BLaER1 treated with 17β-estradiol and CSF1 and Interleukin-3, amounts not matched to agents 10 nM and 100 nM (cell line): ENCODE results near the gene CALHM5.
A peak's percentile ranks its signal among the peaks of the same experiment; 100 is the strongest.

ENCODE experiments used
- H3K27ac ChIP-seq, 11 experiments: shearing (Covaris generic); formaldehyde crosslinking; 2 replicates each; pipeline ENCODE4 v1.8.1; 2022
- H3K27me3 ChIP-seq, 11 experiments: shearing (Covaris generic); formaldehyde crosslinking; 2 replicates each; pipeline ENCODE4 v1.8.1; 2022
- H3K36me3 ChIP-seq, 11 experiments: shearing (Covaris generic); formaldehyde crosslinking; 2 replicates each; pipeline ENCODE4 v1.8.1; 2022
- H3K4me1 ChIP-seq, 10 experiments: shearing (Covaris generic); formaldehyde crosslinking; 2 replicates each; pipeline ENCODE4 v1.8.1; 2022
- H3K4me2 ChIP-seq, 11 experiments: shearing (Covaris generic); formaldehyde crosslinking; 2 replicates each; pipeline ENCODE4 v1.8.1; 2022
- H3K4me3 ChIP-seq, 10 experiments: shearing (Covaris generic); formaldehyde crosslinking; 2 replicates each; pipeline ENCODE4 v1.8.1; 2022
- H3K9ac ChIP-seq, 11 experiments: shearing (Covaris generic); formaldehyde crosslinking; 2 replicates each; pipeline ENCODE4 v1.8.1; 2022
- H3K9me3 ChIP-seq, 11 experiments: shearing (Covaris generic); formaldehyde crosslinking; replicated peaks in 1 of 11; 2 replicates each; pipeline ENCODE4 v1.8.1; 2022
- H4K20me1 ChIP-seq, 11 experiments: shearing (Covaris generic); formaldehyde crosslinking; 2 replicates each; pipeline ENCODE4 v1.8.1; 2022
- Cebpa-rat ChIP-seq, 11 experiments: shearing (Covaris generic); IDR thresholded peaks; 2 replicates each; pipeline ENCODE4 v1.8.1; 2022

The CALHM5 gene

GRCh38 chr6:116471531-116471930 is 39.9 kb upstream of the CALHM5 start:
- Histone ChIP-seq H3K27me3 (no peaks in the 10 kb centered on the region), H3K4me3 (no peak overlapping the region), H3K9me3 (0 out of 22 replicates have a peak, but pooled peaks cover 0 to 6% (median 0%) of the 10 kb centered on the region in 11 experiments), H3K4me1 (peaks cover 18 to 57% (median 28%) of the 10 kb centered on the region in 10 experiments), H3K36me3 (no peaks in the 10 kb centered on the region), H4K20me1 (no peaks in the 10 kb centered on the region), H3K4me2 (peak overlapping the region in 3 of 11 experiments; percentile 22 to 49 (median 43); a peak in 5 of 22 replicates), H3K9ac (no peak overlapping the region), H3K27ac (no peak overlapping the region)
- no peak for TF ChIP-seq Cebpa-rat (IDR thresholded peaks at IDR 0.05)

GRCh38 chr6:116472706-116473105 is 38.7 kb upstream of the CALHM5 start:
- TF ChIP-seq Cebpa-rat (IDR thresholded peaks at IDR 0.05): no peak
- no peak overlapping the region for H3K4me2 ChIP-seq
- no peaks in the 10 kb centered on the region for H4K20me1 ChIP-seq
- no peaks in the 10 kb centered on the region for H3K36me3 ChIP-seq
- peaks cover 0 to 16% (median 5%) of the 10 kb centered on the region in 11 experiments; a peak in 9 of 22 replicates for H3K9me3 ChIP-seq
- no peak overlapping the region for H3K27ac ChIP-seq
- H3K27me3 ChIP-seq: no peaks in the 10 kb centered on the region
- no peak overlapping the region for H3K4me3 ChIP-seq
- no peak overlapping the region for H3K9ac ChIP-seq
- peaks cover 21 to 53% (median 31%) of the 10 kb centered on the region in 10 experiments for H3K4me1 ChIP-seq

GRCh38 chr6:116475141-116475540 is 36.3 kb upstream of the CALHM5 start:
- Histone ChIP-seq H4K20me1 (no peaks in the 10 kb centered on the region), H3K4me1 (peaks cover 21 to 50% (median 31%) of the 10 kb centered on the region in 10 experiments), H3K9ac (peak overlapping the region in 10 of 11 experiments; percentile 50 to 75 (median 64); a peak in 15 of 22 replicates), H3K9me3 (peaks cover 0 to 21% (median 5%) of the 10 kb centered on the region in 11 experiments; a peak in 9 of 22 replicates), H3K4me3 (peak overlapping the region in 1 of 10 experiments; percentile 12; a peak in 1 of 20 replicates), H3K36me3 (no peaks in the 10 kb centered on the region), H3K27ac (peak overlapping the region; percentile 68 to 94 (median 84); a peak in 21 of 22 replicates), H3K27me3 (no peaks in the 10 kb centered on the region), H3K4me2 (peak overlapping the region; percentile 44 to 85 (median 62))
- no peak for TF ChIP-seq Cebpa-rat (IDR thresholded peaks at IDR 0.05)

- Histone ChIP-seq H3K4me3 (0 out of 20 replicates have a peak overlapping the region, but pooled peaks of 1 of the 10 experiments have one; percentile 12), H3K4me2 (peak overlapping the region; percentile 44 to 85 (median 62))
Measured at GRCh38 chr6:116476002-116476678, 35.3 kb upstream of the CALHM5 start.

DNA sequence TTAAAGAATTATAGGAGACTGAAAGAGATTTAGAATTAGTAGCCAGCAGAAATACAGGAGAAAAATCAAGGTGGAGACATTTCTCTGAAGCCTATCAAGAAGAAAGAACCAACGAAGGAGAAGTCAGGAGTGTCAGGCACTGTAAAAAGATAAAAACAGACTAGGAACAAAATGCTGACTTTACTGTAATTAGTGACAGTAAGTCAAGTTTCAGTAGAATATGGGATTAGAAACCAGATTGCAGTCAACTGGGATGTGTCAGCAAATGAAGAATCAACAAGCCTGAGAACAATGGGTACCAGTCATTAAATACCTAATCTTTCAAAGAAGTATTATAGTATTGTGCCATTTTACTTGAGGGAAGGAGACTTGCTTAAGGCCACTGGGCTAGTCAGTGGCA is 28.7 kb upstream of the CALHM5 start:
- no peaks in the 10 kb centered on the region for H3K27me3 ChIP-seq
- no peak overlapping the region for H3K9ac ChIP-seq
- H3K4me3 ChIP-seq: no peak overlapping the region
- TF ChIP-seq Cebpa-rat (IDR thresholded peaks at IDR 0.05): no peak
- no peak overlapping the region for H3K27ac ChIP-seq
- peaks cover 0 to 11% (median 0%) of the 10 kb centered on the region in 11 experiments; a peak in 5 of 22 replicates for H3K9me3 ChIP-seq
- H3K4me1 ChIP-seq: peaks cover 0 to 10% (median 0%) of the 10 kb centered on the region in 10 experiments; a peak in 3 of 20 replicates
- H3K36me3 ChIP-seq: no peaks in the 10 kb centered on the region
- no peaks in the 10 kb centered on the region for H4K20me1 ChIP-seq
- peak overlapping the region in 2 of 11 experiments; percentile 39 to 60; a peak in 3 of 22 replicates for H3K4me2 ChIP-seq

More at GRCh38 chr6:116476002-116476678, 35.3 kb upstream of the CALHM5 start:
- Histone ChIP-seq H3K9ac (peak overlapping the region in 10 of 11 experiments; percentile 50 to 75 (median 64); a peak in 17 of 22 replicates), H3K27me3 (no peaks in the 10 kb centered on the region), H4K20me1 (no peaks in the 10 kb centered on the region), H3K4me1 (peaks cover 21 to 45% (median 31%) of the 10 kb centered on the region in 10 experiments), H3K9me3 (peaks cover 0 to 21% (median 5%) of the 10 kb centered on the region in 11 experiments; a peak in 9 of 22 replicates), H3K36me3 (no peaks in the 10 kb centered on the region), H3K27ac (peak overlapping the region; percentile 68 to 94 (median 84); a peak in 21 of 22 replicates)
- TF ChIP-seq Cebpa-rat (IDR thresholded peaks at IDR 0.05): peak in 6 of 11 experiments; percentile 21 to 79 (median 64); a peak in 8 of 22 replicates

GRCh38 chr6:116483616-116484015 is 27.8 kb upstream of the CALHM5 start:
- Histone ChIP-seq H3K9ac (no peak overlapping the region), H3K27ac (no peak overlapping the region)

DNA sequence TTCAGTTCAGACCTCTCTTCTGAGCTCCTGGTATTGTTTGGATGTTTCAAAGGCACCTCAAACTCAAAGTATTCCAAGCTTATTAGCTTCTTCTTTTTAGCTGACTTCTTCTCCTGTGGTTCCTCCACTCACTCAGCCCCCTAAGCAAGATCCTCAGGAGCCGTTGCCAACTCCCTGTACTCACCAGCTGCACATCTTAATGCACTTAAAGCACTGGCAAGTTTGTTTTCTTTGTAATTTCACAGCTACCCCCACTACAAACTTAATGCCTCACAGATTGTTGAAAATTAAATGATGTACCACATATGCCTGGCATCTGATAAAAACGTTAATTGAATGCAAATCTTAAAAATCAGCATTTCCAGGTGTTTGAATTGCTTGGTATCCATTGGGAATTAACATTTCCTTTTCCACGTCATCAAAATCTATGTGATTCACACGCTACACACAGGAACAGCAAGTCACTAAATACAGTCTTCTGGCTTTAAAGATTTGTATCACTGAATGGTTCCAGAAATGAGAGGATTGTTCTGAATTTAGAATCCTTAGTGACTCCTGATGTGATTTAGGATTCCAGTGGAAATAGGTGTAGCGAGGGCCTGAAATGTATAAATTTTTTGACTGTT is 25.8 kb upstream of the CALHM5 start:
- H4K20me1 ChIP-seq: no peaks in the 10 kb centered on the region
- peaks cover 0 to 13% (median 0%) of the 10 kb centered on the region in 11 experiments; a peak in 2 of 22 replicates for H3K9me3 ChIP-seq
- H3K4me1 ChIP-seq: peaks cover 0 to 10% (median 0%) of the 10 kb centered on the region in 10 experiments; a peak in 3 of 20 replicates
- no peak overlapping the region for H3K4me2 ChIP-seq
- H3K27ac ChIP-seq: no peak overlapping the region
- H3K4me3 ChIP-seq: no peak overlapping the region
- TF ChIP-seq Cebpa-rat (IDR thresholded peaks at IDR 0.05): no peak
- no peak overlapping the region for H3K9ac ChIP-seq
- no peaks in the 10 kb centered on the region for H3K27me3 ChIP-seq
- no peaks in the 10 kb centered on the region for H3K36me3 ChIP-seq

More at GRCh38 chr6:116483616-116484015, 27.8 kb upstream of the CALHM5 start:
- H4K20me1 ChIP-seq: no peaks in the 10 kb centered on the region
- H3K4me3 ChIP-seq: no peak overlapping the region
- no peak for TF ChIP-seq Cebpa-rat (IDR thresholded peaks at IDR 0.05)
- no peaks in the 10 kb centered on the region for H3K36me3 ChIP-seq
- peaks cover 0 to 10% (median 0%) of the 10 kb centered on the region in 10 experiments; a peak in 3 of 20 replicates for H3K4me1 ChIP-seq
- H3K4me2 ChIP-seq: no peak overlapping the region
- no peaks in the 10 kb centered on the region for H3K27me3 ChIP-seq
- H3K9me3 ChIP-seq: peaks cover 0 to 5% (median 0%) of the 10 kb centered on the region in 11 experiments; a peak in 2 of 22 replicates

DNA sequence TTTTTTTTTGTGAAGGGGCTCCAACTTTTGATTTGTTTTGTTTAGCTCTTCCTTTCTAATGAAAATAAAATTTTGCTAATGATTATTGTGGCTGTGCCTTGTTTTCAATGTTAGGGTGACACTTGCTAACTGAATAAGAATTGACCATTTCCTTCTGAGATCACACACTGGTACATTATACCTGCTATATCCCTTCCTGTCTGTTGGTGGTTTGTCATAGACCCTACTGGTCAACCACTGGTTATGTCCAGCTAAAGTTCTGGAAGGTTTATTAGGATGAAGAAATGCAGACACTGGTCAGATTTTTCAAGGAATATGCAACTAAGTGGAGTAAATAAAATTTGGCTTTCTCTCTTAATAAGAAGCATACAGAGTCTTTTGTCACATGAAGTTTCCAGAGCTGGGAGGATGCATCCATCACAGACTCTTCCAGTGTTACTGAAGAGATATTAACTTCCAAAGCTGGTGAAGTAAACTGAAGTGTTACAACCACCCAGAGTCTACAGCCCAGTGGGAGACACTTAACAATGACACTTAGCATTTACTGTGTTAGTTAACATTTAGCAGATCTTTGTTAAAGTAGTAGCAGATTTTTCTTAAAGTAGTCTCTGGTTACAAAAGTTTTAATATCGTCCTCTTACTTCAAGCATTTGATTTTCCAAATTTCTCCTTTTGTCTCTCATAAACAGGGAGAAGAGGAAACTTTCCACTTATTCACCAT is 19.7 kb upstream of the CALHM5 start:
- H3K4me1 ChIP-seq: peaks cover 0 to 10% (median 0%) of the 10 kb centered on the region in 10 experiments; a peak in 3 of 20 replicates
- H4K20me1 ChIP-seq: no peaks in the 10 kb centered on the region
- H3K4me2 ChIP-seq: no peak overlapping the region
- H3K36me3 ChIP-seq: no peaks in the 10 kb centered on the region
- no peak overlapping the region for H3K9ac ChIP-seq
- TF ChIP-seq Cebpa-rat (IDR thresholded peaks at IDR 0.05): no peak
- no peaks in the 10 kb centered on the region for H3K27me3 ChIP-seq
- H3K4me3 ChIP-seq: no peak overlapping the region
- H3K9me3 ChIP-seq: peaks cover 0 to 13% (median 0%) of the 10 kb centered on the region in 11 experiments; a peak in 3 of 22 replicates
- H3K27ac ChIP-seq: no peak overlapping the region
